Myocyte (in vitro differentiated cells): ENCODE measurements around the gene SNX33. TPM values are rescaled to one million over a fixed set of nuclear protein-coding genes. Genes with fewer than 3 reads are reported as not detected.
A peak's percentile ranks its signal among the peaks of the same experiment; 100 is the strongest.
"Not testable (repeated sequence)": the region's sequence is repeated elsewhere in the genome, so short reads cannot be mapped to it uniquely, and the experiment has no call there.

Experiments used
- DNase-seq: peaks from one replicate; pipeline ENCODE4 v3.0.0-alpha.2; 2012; ENCODE audit warnings: low read depth
- polyA plus RNA-seq: library from polyadenylated mRNA; unstranded; fragments of >200 nt; gene quantifications from one replicate; pipeline ENCODE4 v1.2.1, GENCODE V29; 2012; ENCODE audit warnings: missing spikeins
- total RNA-seq: library from RNA; depleted of rRNA; stranded (reverse); fragments of >200 nt; gene quantifications from 2 replicates; pipeline ENCODE4 v1.2.3, GENCODE V29; 2014

Gene SNX33, protein sequence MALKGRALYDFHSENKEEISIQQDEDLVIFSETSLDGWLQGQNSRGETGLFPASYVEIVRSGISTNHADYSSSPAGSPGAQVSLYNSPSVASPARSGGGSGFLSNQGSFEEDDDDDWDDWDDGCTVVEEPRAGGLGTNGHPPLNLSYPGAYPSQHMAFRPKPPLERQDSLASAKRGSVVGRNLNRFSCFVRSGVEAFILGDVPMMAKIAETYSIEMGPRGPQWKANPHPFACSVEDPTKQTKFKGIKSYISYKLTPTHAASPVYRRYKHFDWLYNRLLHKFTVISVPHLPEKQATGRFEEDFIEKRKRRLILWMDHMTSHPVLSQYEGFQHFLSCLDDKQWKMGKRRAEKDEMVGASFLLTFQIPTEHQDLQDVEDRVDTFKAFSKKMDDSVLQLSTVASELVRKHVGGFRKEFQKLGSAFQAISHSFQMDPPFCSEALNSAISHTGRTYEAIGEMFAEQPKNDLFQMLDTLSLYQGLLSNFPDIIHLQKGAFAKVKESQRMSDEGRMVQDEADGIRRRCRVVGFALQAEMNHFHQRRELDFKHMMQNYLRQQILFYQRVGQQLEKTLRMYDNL
- total RNA-seq: 17.0 and 19.5 TPM in 2 replicates
- 24.4 TPM for polyA plus RNA-seq

- peak; percentile 88 for DNase-seq
Observed at GRCh38 chr15:75647370-75648155, at the start of gene SNX33. TSS of gene SNX33 (plus strand) at chr15:75647912. CDS start at chr15:75649103, 1,191 bp downstream.

DNA sequence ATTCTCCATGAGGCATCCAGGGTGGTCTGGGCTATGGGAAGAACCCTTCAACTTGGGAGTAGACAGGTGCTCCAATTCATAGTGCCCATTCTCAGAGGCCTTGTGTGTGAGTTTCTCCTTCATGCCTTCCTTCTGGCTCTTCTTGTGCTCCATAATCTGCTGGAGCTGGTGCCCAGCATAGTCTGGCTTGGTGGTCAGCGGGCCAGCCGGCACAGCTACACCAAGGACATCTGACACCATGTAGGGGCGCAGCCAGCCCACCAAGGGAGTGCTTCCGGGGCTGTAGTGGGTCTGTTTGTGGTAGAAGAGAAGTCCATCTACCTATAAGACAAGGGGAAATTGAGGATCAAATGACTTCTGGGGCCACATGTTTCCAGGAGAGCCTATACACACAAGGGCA, 49.4 kb upstream of the SNX33 start:
- no peak for DNase-seq

- no peak for DNase-seq
Observed at GRCh38 chr15:75599401-75599800, 48.3 kb upstream of the SNX33 start.

GRCh38 chr15:75606026-75606425, 41.7 kb upstream of the SNX33 start:
- DNase-seq: no peak

GRCh38 chr15:75606711-75607699, 40.7 kb upstream of the SNX33 start:
- peak; percentile 39 for DNase-seq

- DNase-seq: peak; percentile 75
Observed at GRCh38 chr15:75616766-75617165, 30.9 kb upstream of the SNX33 start.

GRCh38 chr15:75620058-75620820, 27.5 kb upstream of the SNX33 start:
- DNase-seq: peak; percentile 84

DNA sequence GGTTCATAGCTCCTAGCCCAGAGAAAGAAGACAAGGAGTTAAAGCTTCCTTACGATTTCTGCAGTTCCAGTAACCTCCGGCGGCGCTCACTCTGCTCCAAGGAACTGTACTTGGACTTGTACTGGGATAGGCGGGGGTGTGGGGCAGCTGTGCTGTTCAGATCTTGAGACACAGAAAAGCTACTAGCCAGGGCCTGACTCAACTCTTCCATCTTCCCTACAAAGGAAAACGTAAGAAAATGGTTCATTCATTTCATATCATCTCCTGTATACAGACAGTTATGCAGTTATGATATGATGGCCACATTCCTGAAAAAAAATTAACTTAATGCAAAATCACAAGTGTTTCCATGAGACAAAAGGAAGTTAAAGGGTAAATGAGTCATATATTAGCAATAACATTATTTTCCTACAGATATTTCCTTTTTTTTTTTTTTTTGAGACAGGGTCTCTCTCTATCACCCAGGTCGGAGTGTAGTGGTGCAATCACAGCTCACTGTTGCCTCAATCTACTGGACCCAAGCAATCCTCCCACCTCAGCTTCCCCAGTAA, 26.8 kb upstream of the SNX33 start:
- peak; percentile 88 for DNase-seq

- DNase-seq: no peak
Observed at GRCh38 chr15:75622505-75622904, 25.2 kb upstream of the SNX33 start.

- peak; percentile 94 for DNase-seq
Observed at GRCh38 chr15:75625542-75626347, 22.0 kb upstream of the SNX33 start, which contains the start of gene SNUPN. TSS of gene SNUPN (minus strand) at chr15:75625725. CDS start at chr15:75621051, 4,674 bp downstream.

DNA sequence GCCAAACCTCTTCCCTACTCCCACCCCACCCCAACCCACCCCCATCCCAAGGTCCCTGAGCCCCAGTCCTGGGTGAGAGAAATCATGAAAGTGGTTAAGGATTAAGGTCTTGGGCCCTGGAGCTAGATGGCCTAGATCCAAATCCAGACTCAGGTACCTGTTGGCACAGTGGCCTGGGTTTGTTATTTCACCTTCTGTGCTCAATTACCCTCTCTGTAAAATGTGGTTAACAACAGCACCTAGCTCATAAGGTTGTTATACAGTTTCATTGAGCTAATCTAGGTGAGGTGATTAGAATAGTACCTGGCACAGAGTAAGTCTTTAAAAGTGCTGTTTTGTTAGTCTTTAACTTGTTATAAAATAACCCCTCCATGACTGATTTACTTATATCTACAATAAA, 15.8 kb upstream of the SNX33 start:
- no peak for DNase-seq

- not testable (repeated sequence) for DNase-seq
Observed at GRCh38 chr15:75633922-75634321, 13.8 kb upstream of the SNX33 start.

DNA sequence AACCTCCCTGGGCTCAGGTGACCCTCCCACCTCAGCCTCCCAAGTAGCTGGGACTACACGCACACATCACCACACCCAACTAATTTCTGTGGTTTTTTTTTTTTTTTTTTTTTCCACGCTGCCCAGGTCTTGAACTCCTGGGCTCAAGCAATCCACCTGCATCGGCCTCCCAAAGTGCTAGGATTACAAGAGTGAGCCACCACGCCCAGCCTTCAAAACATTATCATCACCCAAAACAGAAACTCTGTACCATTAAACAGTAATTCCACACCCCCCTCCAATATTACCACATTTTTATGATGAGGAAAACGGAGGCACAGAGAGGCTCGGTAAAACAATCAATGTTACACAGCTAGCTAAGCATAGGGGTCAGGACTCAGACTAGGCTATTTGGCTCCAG, 11.7 kb upstream of the SNX33 start:
- DNase-seq: no peak

DNA sequence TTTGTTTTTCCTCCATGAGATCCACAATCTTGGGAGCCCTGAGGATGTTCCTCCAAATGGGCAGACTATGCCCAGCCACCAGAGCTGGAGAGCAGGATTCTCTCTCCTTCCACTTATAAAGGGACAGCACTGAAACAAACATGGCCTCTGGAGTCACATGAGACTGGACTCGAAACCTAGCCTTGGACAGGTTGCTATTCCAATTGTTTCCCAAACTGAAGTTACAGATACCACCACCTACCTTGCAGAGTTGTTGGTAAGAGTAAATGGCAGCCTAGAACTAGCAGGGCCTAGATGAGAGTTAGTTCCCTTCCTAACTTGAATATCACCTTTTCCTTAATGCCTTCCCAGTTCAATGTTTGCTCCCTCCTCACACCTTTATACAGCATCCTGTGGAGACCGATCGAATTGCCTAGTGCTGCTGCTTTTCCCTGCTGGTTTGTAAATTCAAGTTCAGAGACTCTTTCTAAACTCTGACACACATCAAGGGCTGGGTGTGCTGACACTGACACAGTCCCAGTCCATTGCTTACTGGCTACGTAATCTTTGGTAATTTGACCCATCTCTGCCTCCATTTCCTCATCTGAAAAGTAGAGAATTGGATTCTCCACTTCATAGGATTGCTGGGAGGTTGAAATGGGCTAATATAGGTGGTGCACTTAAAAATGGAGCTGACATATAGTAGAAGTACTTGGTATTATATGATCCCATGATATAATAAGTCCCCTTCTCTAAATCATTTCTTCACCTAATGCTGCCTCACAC, 10.3 kb upstream of the SNX33 start:
- DNase-seq: no peak

GRCh38 chr15:75639191-75639708, 8.5 kb upstream of the SNX33 start:
- no peak for DNase-seq

- peak; percentile 99 for DNase-seq
Observed at GRCh38 chr15:75639709-75640482, 7.8 kb upstream of the SNX33 start, which contains the start of gene IMP3. TSS of gene IMP3 (minus strand) at chr15:75640224. CDS start at chr15:75640168, 56 bp downstream.
